ENCODE results near the gene IMMP2L. TPM values are rescaled to one million over a fixed set of nuclear protein-coding genes. Genes with fewer than 3 reads are reported as not detected.
"Not testable (repeated sequence)": the region's sequence is repeated elsewhere in the genome, so short reads cannot be mapped to it uniquely, and the experiment has no call there.

Gene IMMP2L
- polyA plus RNA-seq, 1 donor from 2014 or later: 23.2 TPM

GRCh38 chr7:111508387-111508786 is 53.9 kb downstream of the IMMP2L start:
- H3K4me3 Mint-ChIP-seq: no peak overlapping the region
- no peak overlapping the region for H3K27ac Mint-ChIP-seq

DNA sequence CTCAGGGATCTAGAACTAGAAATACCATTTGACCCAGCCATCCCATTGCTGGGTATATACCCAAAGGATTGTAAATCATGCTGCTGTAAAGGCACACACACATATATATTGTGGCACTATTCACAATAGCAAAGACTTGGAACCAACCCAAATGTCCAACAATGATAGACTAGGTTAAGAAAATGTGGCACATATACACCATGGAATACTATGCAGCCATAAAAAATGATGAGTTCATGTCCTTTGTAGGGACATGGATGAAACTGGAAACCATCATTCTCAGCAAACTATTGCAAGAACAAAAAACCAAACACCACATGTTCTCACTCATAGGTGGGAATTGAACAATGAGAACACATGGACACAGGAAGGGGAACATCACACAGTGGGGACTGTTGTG is 56.9 kb downstream of the IMMP2L start:
- not testable (repeated sequence) for H3K27me3 Mint-ChIP-seq, H3K4me3 Mint-ChIP-seq, H3K4me1 Mint-ChIP-seq, H3K27ac Mint-ChIP-seq, H3K9me3 Mint-ChIP-seq
- peaks cover 14% of the 10 kb centered on the region for H3K36me3 Mint-ChIP-seq

More at GRCh38 chr7:111508387-111508786, 53.9 kb downstream of the IMMP2L start:
- H3K27me3 Mint-ChIP-seq: no peaks in the 10 kb centered on the region
- H3K9me3 Mint-ChIP-seq: peaks cover 0 to 1% (median 0%) of the 10 kb centered on the region in 3 donors
- H3K4me1 Mint-ChIP-seq: peaks cover 10 to 13% (median 10%) of the 10 kb centered on the region in 3 donors
- peaks cover 7% of the 10 kb centered on the region for H3K36me3 Mint-ChIP-seq

DNA sequence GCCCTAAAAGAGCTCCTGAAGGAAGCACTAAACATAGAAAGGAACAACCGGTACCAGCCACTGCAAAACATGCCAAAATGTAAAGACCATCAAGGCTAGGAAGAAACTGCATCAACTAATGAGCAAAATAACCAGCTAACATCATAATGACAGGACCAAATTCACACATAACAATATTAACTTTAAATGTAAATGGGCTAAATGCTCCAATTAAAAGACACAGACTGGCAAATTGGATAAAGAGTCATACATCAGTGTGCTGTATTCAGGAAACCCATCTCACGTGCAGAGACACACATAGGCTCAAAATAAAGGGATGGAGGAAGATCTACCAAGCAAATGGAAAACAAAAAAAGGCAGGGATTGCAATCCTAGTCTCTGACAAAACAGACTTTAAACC is 60.5 kb downstream of the IMMP2L start:
- peaks cover 13% of the 10 kb centered on the region for H3K36me3 Mint-ChIP-seq
- not testable (repeated sequence) for H3K4me3 Mint-ChIP-seq, H3K27me3 Mint-ChIP-seq, H3K4me1 Mint-ChIP-seq, H3K9me3 Mint-ChIP-seq, H3K27ac Mint-ChIP-seq

- no peaks in the 10 kb centered on the region for H3K9me3 Mint-ChIP-seq
- H3K27ac Mint-ChIP-seq: no peak overlapping the region
- no peaks in the 10 kb centered on the region for H3K27me3 Mint-ChIP-seq
- no peak overlapping the region for H3K4me3 Mint-ChIP-seq
- H3K4me1 Mint-ChIP-seq: no peaks in the 10 kb centered on the region
- H3K36me3 Mint-ChIP-seq: peaks cover 14% of the 10 kb centered on the region
Measured at GRCh38 chr7:111499027-111499426, 63.3 kb downstream of the IMMP2L start.

GRCh38 chr7:111498391-111499007 is 63.8 kb downstream of the IMMP2L start:
- H3K9me3 Mint-ChIP-seq: no peaks in the 10 kb centered on the region
- no peak overlapping the region for H3K4me3 Mint-ChIP-seq
- no peaks in the 10 kb centered on the region for H3K27me3 Mint-ChIP-seq
- peaks cover 14% of the 10 kb centered on the region for H3K36me3 Mint-ChIP-seq
- no peak overlapping the region for H3K27ac Mint-ChIP-seq
- H3K4me1 Mint-ChIP-seq: no peaks in the 10 kb centered on the region

DNA sequence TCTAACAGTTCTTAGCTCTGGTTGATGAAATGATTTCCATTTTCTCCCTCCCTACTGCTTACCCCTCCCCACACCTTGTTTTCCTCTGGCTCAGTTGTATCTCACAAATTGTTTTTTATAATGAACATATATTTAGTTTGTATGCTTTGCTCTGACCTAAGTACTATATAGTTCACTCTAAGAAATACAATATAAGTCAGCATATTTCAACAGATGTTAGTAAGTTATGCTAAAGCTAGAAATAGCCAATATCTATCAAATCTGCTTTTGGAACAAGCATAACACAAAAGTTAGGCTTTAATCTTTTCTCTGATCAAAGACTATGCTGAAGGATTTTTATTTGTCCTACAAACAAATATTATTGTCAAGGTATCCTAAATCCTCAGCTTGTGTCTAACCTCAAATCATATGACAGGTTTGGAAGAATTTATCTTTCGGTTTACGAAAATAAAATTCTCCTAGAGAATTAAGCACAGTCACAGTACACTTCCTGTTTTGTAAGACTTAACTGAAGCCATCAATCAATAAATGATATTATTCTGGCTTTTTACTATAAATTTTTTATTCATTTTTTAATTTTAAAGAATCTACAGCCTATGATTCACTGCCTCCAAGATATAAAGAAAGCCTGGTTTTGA is 67.0 kb downstream of the IMMP2L start:
- Mint-ChIP-seq H3K27me3 (no peaks in the 10 kb centered on the region), H3K9me3 (no peaks in the 10 kb centered on the region), H3K4me1 (peaks cover 0 to 2% (median 2%) of the 10 kb centered on the region in 3 donors), H3K4me3 (no peak overlapping the region), H3K27ac (peak overlapping the region in 1 of 3 donors; percentile 81), H3K36me3 (peaks cover 9% of the 10 kb centered on the region)

DNA sequence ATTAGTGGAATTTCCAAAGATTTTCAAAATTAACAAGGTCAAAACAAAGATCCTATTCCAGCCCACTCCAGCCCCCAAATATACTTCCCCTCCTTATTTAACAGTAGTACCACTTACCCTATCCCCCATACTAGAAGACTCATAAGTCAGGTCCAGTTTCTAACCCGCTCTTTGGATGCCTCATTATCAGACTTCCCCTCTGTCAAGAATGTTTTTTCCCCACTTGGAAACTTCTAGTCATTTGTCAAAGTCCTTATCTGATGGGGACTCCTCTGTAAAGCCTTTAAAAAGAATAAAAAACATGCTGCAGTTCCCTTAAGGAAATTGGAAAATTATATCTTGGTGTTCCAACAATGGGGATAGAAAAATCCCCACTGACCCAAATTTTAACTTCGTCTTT is 70.1 kb downstream of the IMMP2L start:
- Mint-ChIP-seq H3K9me3 (no peaks in the 10 kb centered on the region), H3K27me3 (no peaks in the 10 kb centered on the region), H3K36me3 (peaks cover 6% of the 10 kb centered on the region), H3K27ac (no peak overlapping the region), H3K4me3 (no peak overlapping the region), H3K4me1 (peaks cover 0 to 2% (median 2%) of the 10 kb centered on the region in 3 donors)

DNA sequence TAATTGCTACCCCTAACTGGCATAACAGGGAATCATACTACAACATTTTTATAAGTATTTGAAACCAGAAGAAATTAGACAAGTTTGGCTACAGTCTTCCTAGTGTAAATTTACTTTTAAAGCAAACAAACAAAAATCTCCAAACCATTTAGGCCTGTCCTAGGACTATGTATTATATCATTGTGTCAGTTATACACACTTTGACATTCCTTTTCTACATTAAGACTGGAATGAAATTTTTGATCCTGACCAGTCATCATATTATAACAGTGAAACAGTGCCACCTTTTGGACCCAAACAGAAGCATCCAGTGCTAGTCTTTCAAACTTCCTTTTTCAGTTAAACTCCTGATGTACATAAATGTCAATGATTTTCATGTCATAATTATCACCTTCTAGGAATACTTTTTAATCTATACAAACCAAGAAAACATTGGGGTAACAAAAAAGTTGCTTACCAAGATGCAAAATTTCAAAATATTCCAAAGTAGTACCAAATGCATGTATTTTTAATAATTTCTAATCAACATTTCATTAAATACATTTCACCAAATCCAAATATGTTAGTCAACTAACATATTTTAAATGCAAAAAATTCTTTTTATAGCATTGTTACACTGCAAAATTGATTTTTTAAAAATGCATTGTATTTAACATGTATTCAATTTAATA is 75.7 kb downstream of the IMMP2L start:
- H3K4me3 Mint-ChIP-seq: no peak overlapping the region
- H3K27ac Mint-ChIP-seq: no peak overlapping the region
- peaks cover 0 to 2% (median 2%) of the 10 kb centered on the region in 3 donors for H3K4me1 Mint-ChIP-seq
- no peaks in the 10 kb centered on the region for H3K27me3 Mint-ChIP-seq
- peaks cover 5% of the 10 kb centered on the region for H3K36me3 Mint-ChIP-seq
- peaks cover 0 to under 1% (median 0%) of the 10 kb centered on the region in 3 donors for H3K9me3 Mint-ChIP-seq

DNA sequence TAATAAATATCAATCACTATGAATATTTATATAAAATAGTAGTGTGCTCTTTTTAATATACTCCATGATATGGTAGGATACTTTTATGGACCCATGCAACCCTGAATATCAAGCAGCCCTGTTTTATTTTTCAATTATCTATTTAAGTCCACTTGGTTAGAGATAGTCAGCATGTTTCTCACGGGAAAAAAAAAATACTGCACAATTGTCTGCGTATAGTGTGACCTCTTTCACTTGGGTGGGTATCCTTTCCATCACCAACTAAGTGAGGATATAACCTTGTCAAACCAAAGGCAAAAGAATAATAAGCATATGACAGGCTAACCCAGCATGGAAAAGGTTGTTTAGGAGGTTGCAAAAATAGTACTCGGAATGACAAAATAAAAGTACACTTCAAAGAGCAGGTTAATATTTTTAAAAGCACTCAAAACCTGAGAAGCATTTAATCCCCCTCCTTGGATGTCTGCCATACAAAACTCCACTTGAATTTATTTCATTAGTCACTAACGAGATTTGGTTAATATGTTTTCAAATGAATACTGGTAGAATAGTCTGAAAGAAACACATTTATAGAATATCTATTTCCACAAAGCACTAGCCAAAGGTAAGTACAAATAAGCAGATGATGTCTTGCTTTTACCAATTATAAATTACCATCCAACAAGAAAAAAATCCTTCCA is 76.5 kb downstream of the IMMP2L start:
- Mint-ChIP-seq H3K4me3 (no peak overlapping the region), H3K27me3 (no peaks in the 10 kb centered on the region), H3K4me1 (peaks cover 0 to 2% (median under 1%) of the 10 kb centered on the region in 3 donors), H3K36me3 (peaks cover 9% of the 10 kb centered on the region), H3K9me3 (peaks cover 0 to 2% (median 0%) of the 10 kb centered on the region in 3 donors), H3K27ac (no peak overlapping the region)

GRCh38 chr7:111483078-111483477 is 79.2 kb downstream of the IMMP2L start:
- H3K27ac Mint-ChIP-seq: no peak overlapping the region
- H3K27me3 Mint-ChIP-seq: no peaks in the 10 kb centered on the region
- H3K4me3 Mint-ChIP-seq: no peak overlapping the region
- peaks cover 0 to 2% (median 0%) of the 10 kb centered on the region in 3 donors for H3K4me1 Mint-ChIP-seq
- H3K36me3 Mint-ChIP-seq: peaks cover 10% of the 10 kb centered on the region
- H3K9me3 Mint-ChIP-seq: peaks cover 0 to 2% (median 0%) of the 10 kb centered on the region in 3 donors

DNA sequence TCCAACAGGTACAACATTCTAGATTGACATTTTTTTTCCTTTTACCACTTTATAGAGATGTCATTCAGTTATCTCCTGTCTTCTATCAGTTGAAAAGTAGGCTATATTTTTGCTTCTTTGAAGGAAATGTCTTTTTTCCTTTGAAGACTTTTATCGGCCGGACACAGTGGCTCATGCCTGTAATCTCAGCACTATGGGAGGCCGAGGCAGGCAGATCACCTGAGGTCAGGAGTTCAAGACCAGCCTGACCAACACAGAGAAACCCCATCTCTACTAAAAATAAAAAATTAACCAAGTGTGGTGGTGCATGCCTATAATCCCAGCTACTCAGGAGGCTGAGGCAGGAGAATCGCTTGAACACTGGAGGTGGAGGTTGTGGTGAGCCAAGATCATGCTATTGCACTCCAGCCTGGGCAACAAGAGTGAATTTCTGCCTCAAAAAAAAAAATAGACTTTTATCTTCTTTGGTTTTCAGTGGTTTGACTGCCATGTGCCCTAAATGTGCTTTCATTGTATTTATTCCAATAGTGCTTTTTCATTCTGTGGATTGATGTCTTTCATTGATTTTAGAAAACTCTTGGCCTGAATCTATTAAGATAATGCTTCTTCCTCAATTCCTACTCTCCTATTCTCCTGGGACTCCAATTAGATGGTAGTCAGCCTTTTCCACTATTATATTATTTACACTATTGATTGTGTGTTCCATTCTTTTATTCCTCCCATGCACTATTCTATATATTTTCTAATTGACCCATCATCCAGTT is 84.6 kb downstream of the IMMP2L start:
- Mint-ChIP-seq H3K9me3 (peaks cover 0 to 8% (median 2%) of the 10 kb centered on the region in 3 donors), H3K4me3 (peak overlapping the region in 1 of 4 donors; percentile 20), H3K27ac (no peak overlapping the region), H3K36me3 (peaks cover 22% of the 10 kb centered on the region), H3K4me1 (peaks cover 2 to 4% (median 3%) of the 10 kb centered on the region in 3 donors), H3K27me3 (no peaks in the 10 kb centered on the region)

- no peak overlapping the region for H3K27ac Mint-ChIP-seq
- peaks cover 23% of the 10 kb centered on the region for H3K36me3 Mint-ChIP-seq
- H3K27me3 Mint-ChIP-seq: no peaks in the 10 kb centered on the region
- H3K9me3 Mint-ChIP-seq: peaks cover 0 to 8% (median 2%) of the 10 kb centered on the region in 3 donors
- H3K4me3 Mint-ChIP-seq: no peak overlapping the region
- H3K4me1 Mint-ChIP-seq: peaks cover 2 to 4% (median 3%) of the 10 kb centered on the region in 3 donors
Measured at GRCh38 chr7:111476586-111477293, 85.6 kb downstream of the IMMP2L start.

- Mint-ChIP-seq H3K9me3 (peaks cover 1 to 12% (median 4%) of the 10 kb centered on the region in 3 donors), H3K27ac (no peak overlapping the region), H3K4me1 (peaks cover 2 to 3% (median 2%) of the 10 kb centered on the region in 3 donors), H3K4me3 (no peak overlapping the region), H3K36me3 (peaks cover 19% of the 10 kb centered on the region), H3K27me3 (no peaks in the 10 kb centered on the region)
Measured at GRCh38 chr7:111475959-111476358, 86.3 kb downstream of the IMMP2L start.

DNA sequence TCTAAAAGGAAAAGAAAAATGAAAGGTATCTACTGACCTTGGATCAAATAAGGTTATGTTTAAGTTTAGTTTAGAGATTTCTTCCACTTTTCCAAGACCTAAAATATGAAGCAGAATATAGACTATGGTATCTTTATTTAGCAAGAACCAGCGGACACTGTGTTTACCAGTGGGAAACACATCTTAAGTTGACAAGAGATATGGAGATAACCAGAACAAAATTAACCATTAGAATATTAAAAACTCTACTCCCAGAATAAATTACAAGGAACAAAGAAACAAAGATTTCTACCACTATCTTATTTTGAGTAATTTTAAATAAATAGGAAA is 86.9 kb downstream of the IMMP2L start:
- Mint-ChIP-seq H3K27ac (no peak overlapping the region), H3K36me3 (peaks cover 17% of the 10 kb centered on the region), H3K4me1 (peaks cover 2 to 3% (median 2%) of the 10 kb centered on the region in 3 donors)

More for the DNA sequence above, 86.9 kb downstream of the IMMP2L start:
- Mint-ChIP-seq H3K9me3 (peaks cover 4 to 14% (median 6%) of the 10 kb centered on the region in 3 donors), H3K27me3 (no peaks in the 10 kb centered on the region), H3K4me3 (no peak overlapping the region)
